Endothelial cell of umbilical vein (primary cell): ENCODE measurements around the gene VPS9D1. TPM values are rescaled to one million over a fixed set of nuclear protein-coding genes. Genes with fewer than 3 reads are reported as not detected.
"Not testable (repeated sequence)": the region's sequence is repeated elsewhere in the genome, so short reads cannot be mapped to it uniquely, and the experiment has no call there.

Experiments
- BruUV-seq: library from RNA; stranded (reverse); fragments of 400-500 nt; replicated peaks from 2 replicates; lab custom pipeline; 2021; lab: Mats Ljungman, UMichigan
- CTCF ChIA-PET: fragments of 300-600, 350-600 bp; sonication (Branson Sonifier 250); formaldehyde crosslinking; loops from one replicate; lab custom pipeline; 2021; ENCODE audit warnings: antibody characterized with exemption, inconsistent platforms; lab: Charles Lee
- POLR2A ChIA-PET: fragments of 300-600, 350-600 bp; sonication (Branson Sonifier 250); formaldehyde crosslinking; loops from one replicate; lab custom pipeline; 2021; ENCODE audit warnings: antibody characterized with exemption, inconsistent platforms; lab: Charles Lee
- DNase-seq: peaks from one replicate; pipeline ENCODE4 v3.0.0-alpha.2; 2011; ENCODE audit warnings: low read depth, low spot score
- FAIRE-seq: peaks from 2 replicates; lab custom pipeline; 2011; peaks lifted over from hg19 to GRCh38; lab: Jason Lieb, UNC
- H2AFZ ChIP-seq: 2 replicates; pipeline ENCODE4 v1.6.0; 2012; ENCODE audit warnings: low read depth, low read length, control low read depth, inconsistent platforms
- H3K27ac ChIP-seq: 2 replicates; pipeline ENCODE4 v1.5.1; 2011; ENCODE audit warnings: low read depth, mild to moderate bottlenecking, control low read depth, low read length, moderate library complexity; ENCODE audit not compliant: insufficient read depth
- H3K27me3 ChIP-seq, 2 experiments: 2 replicates each; pipeline versions ENCODE4 v1.6.0 to v1.6.1; 2011; ENCODE audit warnings: low read length in 2 of 2, mixed read lengths in 1 of 2; ENCODE audit not compliant: control insufficient read depth in 2 of 2, insufficient read depth in 2 of 2
- H3K36me3 ChIP-seq, 2 experiments: 2 replicates in 1 of 2; 3 replicates in 1 of 2; pipeline ENCODE4 v1.5.1; 2011; ENCODE audit warnings: low read length in 2 of 2, mild to moderate bottlenecking in 1 of 2, moderate library complexity in 1 of 2; ENCODE audit not compliant: control insufficient read depth in 2 of 2, insufficient read depth in 2 of 2; ENCODE audit errors: extremely low read depth in 1 of 2
- H3K4me1 ChIP-seq: 3 replicates; pipeline ENCODE4 v1.5.1; 2011; ENCODE audit warnings: mild to moderate bottlenecking, low read length; ENCODE audit not compliant: control insufficient read depth, insufficient read depth; ENCODE audit errors: extremely low read depth
- H3K4me2 ChIP-seq: 2 replicates; pipeline ENCODE4 v1.6.1; 2011; ENCODE audit warnings: low read length, control low read depth, mixed read lengths; ENCODE audit not compliant: insufficient read depth
- H3K4me3 ChIP-seq, 3 experiments: fragments of 200-600 bp in 1 of 3; sonication (generic), shearing (Covaris generic) in 1 of 3; replicated peaks in 1 of 3; 2 replicates each; pipeline ENCODE4 v1.5.1; 2011 to 2016; ENCODE audit warnings: control low read depth in 3 of 3, low read length in 3 of 3, mild to moderate bottlenecking in 2 of 3, inconsistent platforms in 1 of 3, low read depth in 1 of 3, moderate library complexity in 1 of 3; ENCODE audit not compliant: insufficient read depth in 1 of 3
- H3K79me2 ChIP-seq: 2 replicates; pipeline ENCODE4 v1.6.0; 2012; ENCODE audit warnings: low read length, inconsistent platforms; ENCODE audit not compliant: control insufficient read depth, insufficient read depth
- H3K9ac ChIP-seq: replicated peaks from 2 replicates; pipeline ENCODE3; 2011; ENCODE audit warnings: low read length, control low read depth; ENCODE audit not compliant: insufficient read depth; ENCODE audit errors: extremely low read depth
- H3K9me1 ChIP-seq: replicated peaks from 3 replicates; pipeline ENCODE4 v1.6.0; 2011; ENCODE audit warnings: mild to moderate bottlenecking, low read length; ENCODE audit not compliant: control insufficient read depth, insufficient read depth; ENCODE audit errors: extremely low read depth
- H3K9me3 ChIP-seq: replicated peaks from 2 replicates; pipeline ENCODE4 v1.5.1; 2012; ENCODE audit warnings: low read length, inconsistent platforms; ENCODE audit not compliant: control insufficient read depth, insufficient read depth
- H4K20me1 ChIP-seq: replicated peaks from 2 replicates; pipeline ENCODE3; 2011; ENCODE audit warnings: mild to moderate bottlenecking, low read length; ENCODE audit not compliant: control insufficient read depth, insufficient read depth; ENCODE audit errors: extremely low read depth
- EZH2 ChIP-seq: IDR thresholded peaks from 2 replicates; pipeline ENCODE4 v1.6.1; 2012; ENCODE audit warnings: borderline replicate concordance, low read depth, mild to moderate bottlenecking, moderate library complexity, low read length, inconsistent platforms; ENCODE audit not compliant: severe bottlenecking
- FOS ChIP-seq: IDR thresholded peaks from 2 replicates; pipeline ENCODE4 v1.6.1; 2011; ENCODE audit warnings: mild to moderate bottlenecking, low read length, moderate library complexity, borderline replicate concordance; ENCODE audit not compliant: insufficient read depth
- GATA2 ChIP-seq: IDR thresholded peaks from 2 replicates; pipeline ENCODE4 v1.7.0; 2011; ENCODE audit warnings: low read depth, mild to moderate bottlenecking, moderate library complexity, mixed read lengths, low read length; ENCODE audit not compliant: insufficient read length, insufficient read depth
- JUN ChIP-seq: IDR thresholded peaks from 2 replicates; pipeline ENCODE4 v1.6.1; 2011; ENCODE audit warnings: borderline replicate concordance, low read depth; ENCODE audit not compliant: insufficient read length, insufficient read depth
- MYC ChIP-seq: IDR thresholded peaks from one replicate; pipeline ENCODE4 v1.6.1; 2011; ENCODE audit warnings: mild to moderate bottlenecking, low read depth, low read length
- POLR2A ChIP-seq: IDR thresholded peaks from 2 replicates; pipeline ENCODE4 v1.6.1; 2012; ENCODE audit warnings: low read depth, mild to moderate bottlenecking, control low read depth, low read length
- POLR2AphosphoS5 ChIP-seq: IDR thresholded peaks from 2 replicates; pipeline ENCODE4 v1.6.1; 2012; ENCODE audit warnings: low read depth, mild to moderate bottlenecking, control low read depth, low read length, moderate library complexity; ENCODE audit not compliant: insufficient read depth
- dilution Hi-C: fragments of 300-500 bp; cut with MboI; formaldehyde crosslinking; loops from one replicate; pipeline ENCODE4 v1.15.0; 2019; ENCODE audit warnings: low sequenced_read_pairs; ENCODE audit not compliant: extremely low pct_ligation_motif_present
- intact Hi-C: fragments of 100-400 bp; cut with micrococcal nuclease; formaldehyde crosslinking; loops from one replicate; pipeline ENCODE4 v1.10.0; 2022
- polyA plus RNA-seq, 4 experiments: library from polyadenylated mRNA; depleted of rRNA in 3 of 4; stranded (reverse) in 3 of 4; unstranded in 1 of 4; fragments of >200 nt; gene quantifications; 2 replicates each; pipeline versions ENCODE4 v1.2.1 to v1.2.3, GENCODE V29; 2011 to 2012; ENCODE audit warnings: missing spikeins in 1 of 4
- total RNA-seq: library from RNA; stranded (reverse); gene quantifications from 2 replicates; pipeline ENCODE4 v1.2.3, GENCODE V29; 2021
- TF ChIP-seq, protein P1 (sequence below): IDR thresholded peaks from 2 replicates; pipeline ENCODE4 v1.6.1; 2011; ENCODE audit not compliant: insufficient read depth, insufficient read length
- TF ChIP-seq, protein P2 (sequence below), 2 donors: IDR thresholded peaks; 1 replicate in 1 of 2; 2 replicates in 1 of 2; pipeline ENCODE4 v1.5.1; 2011; ENCODE audit warnings: low read length in 2 of 2, mild to moderate bottlenecking in 2 of 2, moderate library complexity in 2 of 2, control low read depth in 1 of 2, inconsistent platforms in 1 of 2, low read depth in 1 of 2; ENCODE audit not compliant: insufficient read depth in 1 of 2; ENCODE audit errors: extremely low read depth in 1 of 2

The VPS9D1 gene
- total and polyA plus RNA-seq, 2 donors (not counting 3 experiments of a cell fraction or from before 2014, with no cell fraction given): 15.5 to 17.3 TPM

- DNase-seq, BruUV-seq, dilution Hi-C loops, H3K27me3 ChIP-seq, H4K20me1 ChIP-seq, H3K9me3 ChIP-seq, POLR2A ChIA-PET, intact Hi-C loops, FAIRE-seq, H3K4me2 ChIP-seq, H3K4me3 ChIP-seq, H3K79me2 ChIP-seq, H3K9me1 ChIP-seq, H2AFZ ChIP-seq, H3K4me1 ChIP-seq, H3K27ac ChIP-seq, H3K9ac ChIP-seq: not testable (repeated sequence)
- CTCF ChIA-PET: interaction anchor here (0.7 to 4.4 kb wide), 4 partner anchors 12 to 162 kb away, joined by 3 to 66 read pairs (median 28); partner anchors contain the start of gene CDK10
- H3K36me3 ChIP-seq: peaks cover 0 to 17% of the 10 kb centered on the region in 2 experiments
Measured at GRCh38 chr16:89698717-89699116, 22.0 kb downstream of the VPS9D1 start.

- H3K27ac ChIP-seq: no peak overlapping the region
- ChIA-PET CTCF (interaction anchor here (0.7 to 4.4 kb wide), 3 partner anchors 8 to 163 kb away, joined by 3 to 66 read pairs (median 5); no protein-coding TSS in a partner anchor), POLR2A (no interaction called here)
- no peaks in the 10 kb centered on the region for H3K9me3 ChIP-seq
- TF ChIP-seq FOS (no peak), GATA2 (no peak), POLR2A (no peak), MYC (no peak), EZH2 (no peak), POLR2AphosphoS5 (no peak), JUN (no peak)
- TF ChIP-seq, protein P1, sequence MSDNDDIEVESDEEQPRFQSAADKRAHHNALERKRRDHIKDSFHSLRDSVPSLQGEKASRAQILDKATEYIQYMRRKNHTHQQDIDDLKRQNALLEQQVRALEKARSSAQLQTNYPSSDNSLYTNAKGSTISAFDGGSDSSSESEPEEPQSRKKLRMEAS: no peak
- TF ChIP-seq, protein P2, sequence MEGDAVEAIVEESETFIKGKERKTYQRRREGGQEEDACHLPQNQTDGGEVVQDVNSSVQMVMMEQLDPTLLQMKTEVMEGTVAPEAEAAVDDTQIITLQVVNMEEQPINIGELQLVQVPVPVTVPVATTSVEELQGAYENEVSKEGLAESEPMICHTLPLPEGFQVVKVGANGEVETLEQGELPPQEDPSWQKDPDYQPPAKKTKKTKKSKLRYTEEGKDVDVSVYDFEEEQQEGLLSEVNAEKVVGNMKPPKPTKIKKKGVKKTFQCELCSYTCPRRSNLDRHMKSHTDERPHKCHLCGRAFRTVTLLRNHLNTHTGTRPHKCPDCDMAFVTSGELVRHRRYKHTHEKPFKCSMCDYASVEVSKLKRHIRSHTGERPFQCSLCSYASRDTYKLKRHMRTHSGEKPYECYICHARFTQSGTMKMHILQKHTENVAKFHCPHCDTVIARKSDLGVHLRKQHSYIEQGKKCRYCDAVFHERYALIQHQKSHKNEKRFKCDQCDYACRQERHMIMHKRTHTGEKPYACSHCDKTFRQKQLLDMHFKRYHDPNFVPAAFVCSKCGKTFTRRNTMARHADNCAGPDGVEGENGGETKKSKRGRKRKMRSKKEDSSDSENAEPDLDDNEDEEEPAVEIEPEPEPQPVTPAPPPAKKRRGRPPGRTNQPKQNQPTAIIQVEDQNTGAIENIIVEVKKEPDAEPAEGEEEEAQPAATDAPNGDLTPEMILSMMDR (IDR thresholded peaks at IDR 0.05; ENCODE audit: extremely low read depth in 1 of 2, insufficient read depth in 1 of 2, low read depth in 1 of 2, low read length in 2 of 2): no peak
- no peaks in the 10 kb centered on the region for H3K27me3 ChIP-seq
- no peak overlapping the region for H2AFZ ChIP-seq
- DNase-seq: no peak
- no TSS peak for BruUV-seq
- no peak overlapping the region for H3K4me3 ChIP-seq
- no peak overlapping the region for H3K9ac ChIP-seq
- H3K9me1 ChIP-seq: no peaks in the 10 kb centered on the region
- no peak overlapping the region for H3K4me2 ChIP-seq
- H4K20me1 ChIP-seq: no peaks in the 10 kb centered on the region
- no peak for FAIRE-seq
- dilution Hi-C loops (no loop called here), intact Hi-C loops (no loop called here)
- H3K79me2 ChIP-seq: no peaks in the 10 kb centered on the region
- peaks cover 9% of the 10 kb centered on the region for H3K4me1 ChIP-seq
- peaks cover 0 to 22% of the 10 kb centered on the region in 2 experiments for H3K36me3 ChIP-seq
Measured at GRCh38 chr16:89697616-89698331, 22.9 kb downstream of the VPS9D1 start.
